Endothelial cell of hepatic sinusoid (primary cell): Measurements from ENCODE around the gene OR2AT4.
"Not testable (repeated sequence)": the region's sequence is repeated elsewhere in the genome, so short reads cannot be mapped to it uniquely, and the experiment has no call there.

ENCODE experiments used
- in situ Hi-C: cut with HindIII; loops from 2 replicates; pipeline ENCODE4 v1.10.0; 2017; ENCODE audit warnings: low sequenced_read_pairs

Gene OR2AT4

GRCh38 chr11:75096456-75097172 lies at the start of gene OR2AT4:
OR2AT4 (minus strand) TSS chr11:75096876.
- in situ Hi-C loops = no loop called here

- in situ Hi-C loops = no loop called here
Measured at GRCh38 chr11:75145972-75146519, 49.4 kb upstream of the OR2AT4 start.

GRCh38 chr11:75145196-75145971 lies 48.7 kb upstream of the OR2AT4 start:
- in situ Hi-C loops = no loop called here

GRCh38 chr11:75144716-75145014 lies 48.0 kb upstream of the OR2AT4 start:
- in situ Hi-C loops = no loop called here

- in situ Hi-C loops = no loop called here
Measured at GRCh38 chr11:75143420-75143731, 46.7 kb upstream of the OR2AT4 start.

GRCh38 chr11:75142714-75143419 lies 46.2 kb upstream of the OR2AT4 start:
- in situ Hi-C loops = no loop called here

DNA sequence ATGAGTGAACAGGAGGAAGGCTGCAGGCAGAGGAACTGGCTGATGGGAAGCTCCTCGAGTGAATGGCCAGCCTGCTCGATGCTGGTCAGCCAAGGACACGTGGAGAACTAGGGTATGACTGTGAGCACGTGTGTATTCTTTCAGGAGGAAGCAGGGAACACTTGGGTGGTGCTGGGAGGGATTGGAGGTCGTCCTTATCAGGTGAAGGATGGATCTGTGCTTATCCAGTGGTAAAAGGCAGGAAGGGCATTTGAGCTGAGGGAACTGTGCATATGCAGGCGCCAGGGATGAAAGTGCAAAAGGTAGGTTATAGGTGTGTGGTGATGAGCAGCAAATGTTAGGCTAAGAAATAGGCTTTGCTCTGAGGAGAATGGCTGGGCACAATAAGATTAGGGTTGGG lies 44.5 kb upstream of the OR2AT4 start:
- in situ Hi-C loops = no loop called here

- in situ Hi-C loops = no loop called here
Measured at GRCh38 chr11:75140269-75141138, 43.8 kb upstream of the OR2AT4 start.

GRCh38 chr11:75135651-75136050 lies 39.0 kb upstream of the OR2AT4 start:
- in situ Hi-C loops = loop anchor here (5.0 kb wide), 1 partner anchor 62 kb away; no protein-coding TSS in a partner anchor

- in situ Hi-C loops = loop anchor here (5.0 kb wide), 1 partner anchor 62 kb away; no protein-coding TSS in a partner anchor
Measured at GRCh38 chr11:75135021-75135650, 38.5 kb upstream of the OR2AT4 start.

GRCh38 chr11:75133976-75134375 lies 37.3 kb upstream of the OR2AT4 start:
- in situ Hi-C loops = no loop called here

GRCh38 chr11:75132080-75132479 lies 35.4 kb upstream of the OR2AT4 start:
- in situ Hi-C loops = no loop called here

DNA sequence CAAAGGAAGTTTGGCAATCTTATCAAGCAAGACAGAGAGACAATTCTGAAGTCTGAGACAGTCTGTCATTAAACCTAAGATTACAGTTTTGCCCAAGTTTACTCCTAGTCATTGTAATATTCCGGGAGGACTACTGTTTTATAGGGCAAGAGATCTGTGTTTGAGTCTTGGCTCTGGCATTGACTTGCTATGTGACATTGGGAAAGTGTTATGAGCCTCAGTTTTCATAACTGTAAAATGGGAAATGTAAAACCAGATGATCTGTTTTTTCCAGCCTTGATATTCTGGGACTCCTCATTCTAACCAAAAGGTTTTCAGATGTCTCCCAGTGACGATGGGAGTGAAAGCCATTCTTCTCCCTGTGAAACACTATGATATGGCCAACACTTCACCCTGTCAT lies 29.9 kb upstream of the OR2AT4 start:
- in situ Hi-C loops = no loop called here

DNA sequence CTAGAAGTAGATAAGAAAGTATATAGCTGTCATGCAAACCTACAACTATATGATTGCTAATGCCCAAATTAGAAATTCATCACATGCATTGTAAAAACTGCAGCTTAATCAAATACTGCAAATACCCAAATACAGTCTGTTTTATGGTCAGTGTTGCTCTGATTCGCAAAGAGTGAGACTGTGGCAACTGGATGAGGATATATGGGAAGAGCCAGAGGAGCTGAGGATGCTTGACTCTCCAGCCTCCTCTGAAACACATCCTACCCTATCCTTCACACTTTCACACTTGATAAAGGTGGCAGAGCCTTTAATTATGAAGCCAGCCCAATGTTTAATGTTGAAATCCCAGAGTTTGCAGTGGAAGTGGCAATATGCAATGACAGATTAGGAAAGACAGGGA lies 21.9 kb upstream of the OR2AT4 start:
- in situ Hi-C loops = no loop called here

GRCh38 chr11:75114465-75114864 lies 17.8 kb upstream of the OR2AT4 start:
- in situ Hi-C loops = no loop called here

- in situ Hi-C loops = no loop called here
Measured at GRCh38 chr11:75113030-75113429, 16.4 kb upstream of the OR2AT4 start.

GRCh38 chr11:75112200-75112599 lies 15.5 kb upstream of the OR2AT4 start:
- in situ Hi-C loops = no loop called here

DNA sequence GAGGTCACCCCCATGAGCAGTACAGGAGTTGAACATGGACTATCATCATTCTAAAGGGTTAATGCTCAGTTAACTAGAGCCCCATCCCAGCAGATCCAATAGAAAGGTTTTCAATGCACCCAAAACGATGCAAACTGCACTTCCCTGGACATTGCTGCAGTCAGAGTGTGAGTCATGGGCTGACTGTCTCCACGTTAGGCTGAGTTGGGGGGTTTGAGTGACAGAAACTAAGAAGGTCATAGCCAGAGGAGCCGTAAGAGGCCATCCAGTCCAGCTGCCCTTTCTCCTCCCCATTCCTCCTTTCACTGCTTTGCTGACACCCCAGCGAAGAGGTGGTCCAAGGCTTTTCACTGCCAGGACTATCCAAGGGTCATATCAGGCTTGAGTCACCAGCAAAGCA lies 10.5 kb upstream of the OR2AT4 start:
- in situ Hi-C loops = no loop called here

DNA sequence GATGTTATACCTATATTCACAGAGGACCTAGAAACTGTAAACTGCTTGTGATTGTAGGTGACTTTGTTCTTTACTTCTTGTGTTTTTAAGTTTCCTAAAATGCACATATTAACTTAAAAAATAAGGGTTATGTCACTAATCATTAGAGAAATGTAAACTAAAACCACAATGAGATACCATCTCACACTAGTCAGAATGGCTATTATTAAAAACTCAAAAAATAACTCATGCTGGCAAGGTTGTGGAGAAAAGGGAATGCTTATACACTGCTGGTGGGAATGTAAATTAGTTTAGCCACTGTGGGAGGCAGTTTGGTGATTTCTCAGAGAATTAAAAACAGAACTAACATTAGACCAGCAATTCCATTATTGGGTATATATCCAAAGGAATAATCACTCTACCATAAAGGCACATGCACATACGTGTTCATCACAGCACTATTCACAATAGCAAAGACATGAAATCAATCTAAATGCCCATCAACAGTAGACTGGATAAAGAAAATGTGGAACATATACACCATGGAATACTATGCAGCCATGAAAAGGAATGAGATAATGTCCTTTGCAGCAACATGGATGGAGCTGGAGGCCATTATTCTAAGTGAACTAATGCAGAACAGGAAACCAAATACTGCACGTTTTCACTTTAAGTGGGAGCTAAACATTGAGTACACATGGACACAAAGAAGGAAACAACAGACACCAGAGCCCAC lies 9.4 kb upstream of the OR2AT4 start:
- in situ Hi-C loops = not testable (repeated sequence)
